Measurements from ENCODE around the gene IFT122. TPM values are rescaled to one million over a fixed set of nuclear protein-coding genes. Genes with fewer than 3 reads are reported as not detected.
"Not testable (repeated sequence)": the region's sequence is repeated elsewhere in the genome, so short reads cannot be mapped to it uniquely, and the experiment has no call there.

Gene IFT122
- 36.6 and 41.7 TPM in 2 replicates for total RNA-seq
- polyA plus RNA-seq = 38.4 and 44.3 TPM in 2 replicates
- polyA plus RNA-seq (2011; cell fraction: cytosol; rRNA removed) = 26.1 and 28.0 TPM in 2 replicates
- polyA plus RNA-seq (2011; cell fraction: nucleus; rRNA removed) = 105 and 116 TPM in 2 replicates
- 18.0 and 23.9 TPM in 2 replicates for polyA plus RNA-seq (2012)
- 67.1 and 91.1 TPM in 2 replicates for polyA minus RNA-seq
- 9.4 TPM for polyA minus RNA-seq (2011; cell fraction: cytosol; rRNA and poly(A)+ RNA removed)
- polyA minus RNA-seq (2011; cell fraction: nucleus; rRNA and poly(A)+ RNA removed) = 56.9 and 73.7 TPM in 2 replicates
- Bru-seq, nascent RNA = percentile 66 among the genes with signal in this experiment
- BruChase-seq, experiment 1, labeled RNA remaining after a 6-hour chase = percentile 60 among the genes with signal in this experiment
- BruChase-seq, experiment 2, labeled RNA remaining after a 2-hour chase = percentile 61 among the genes with signal in this experiment
- long read RNA-seq, transcript IFT122-202 (29 exons, 3,841 nt) = major isoform, 14 of 66 reads
- long read RNA-seq, partial matches to known transcripts = 10 of 66 reads
- long read RNA-seq, other reads (novel, unspliced or antisense) = 42 of 66 reads

GRCh38 chr3:129439817-129440617 is at the start of gene IFT122, which contains the start of gene MBD4:
Gene IFT122 (plus strand): TSS chr3:129440224. CDS start chr3:129440331, 107 bp downstream.
Gene MBD4 (minus strand): TSS chr3:129439948. CDS start chr3:129439833, 115 bp downstream.
- H3K79me2 ChIP-seq (ENCODE audit: control insufficient read depth, insufficient read depth, low read length) = peaks cover 30% of the 10 kb centered on the region
- no peaks in the 10 kb centered on the region for H3K27me3 ChIP-seq (ENCODE audit: control insufficient read depth in 2 of 2, insufficient read depth in 2 of 2, low read length in 2 of 2)
- H3K4me3 ChIP-seq (replicated peaks in 1 of 3; ENCODE audit: insufficient read depth in 1 of 3, low read depth in 1 of 3, low read length in 3 of 3) = peak within 1 kb of the TSS; percentile 70 to 81 (median 72)
- peak within 1 kb of the TSS; percentile 86 for H3K9ac ChIP-seq (replicated peaks; ENCODE audit: extremely low read depth, insufficient read depth, low read length)
- dilution Hi-C loops (cut with MboI; ENCODE audit: extremely low pct_ligation_motif_present, low sequenced_read_pairs) (no loop called here), intact Hi-C loops (cut with micrococcal nuclease) (loop anchor here (1.0 to 2.0 kb wide), 6 partner anchors 12 to 184 kb away; partner anchors contain the start of gene EFCAB12)
- H3K4me2 ChIP-seq (ENCODE audit: insufficient read depth, low read length) = peak within 1 kb of the TSS; percentile 88
- peaks cover 44% of the 10 kb centered on the region for H3K4me1 ChIP-seq (ENCODE audit: control insufficient read depth, extremely low read depth, insufficient read depth, low read length)
- no peaks in the 10 kb centered on the region for H3K9me1 ChIP-seq (replicated peaks; ENCODE audit: control insufficient read depth, extremely low read depth, insufficient read depth, low read length)
- H3K9me3 ChIP-seq (replicated peaks; ENCODE audit: control insufficient read depth, insufficient read depth, low read length) = no peaks in the 10 kb centered on the region
- H4K20me1 ChIP-seq (replicated peaks; ENCODE audit: control insufficient read depth, extremely low read depth, insufficient read depth, low read length) = no peaks in the 10 kb centered on the region
- peak within 1 kb of the TSS; percentile 83 for H2AFZ ChIP-seq (ENCODE audit: low read depth, low read length)
- FAIRE-seq (peak; percentile 94), DNase-seq (ENCODE audit: low read depth, low spot score) (peak; percentile 100)
- peaks cover 0 to 5% of the 10 kb centered on the region in 2 experiments for H3K36me3 ChIP-seq (ENCODE audit: control insufficient read depth in 2 of 2, extremely low read depth in 1 of 2, insufficient read depth in 2 of 2, low read length in 2 of 2)
- ChIA-PET POLR2A (interaction anchor here (0.7 to 1.3 kb wide), 6 partner anchors 11 to 154 kb away, joined by 3 to 7 read pairs (median 3); partner anchors contain the start of gene EFCAB12), CTCF (interaction anchor here (0.9 to 2.7 kb wide), 6 partner anchors 12 to 385 kb away, joined by 3 to 14 read pairs (median 5); partner anchors contain the start of gene EFCAB12)
- peak within 1 kb of the TSS; percentile 75 for H3K27ac ChIP-seq (ENCODE audit: insufficient read depth, low read depth, low read length)
- TF ChIP-seq JUN (IDR thresholded peaks at IDR 0.05; ENCODE audit: borderline replicate concordance, insufficient read depth, insufficient read length, low read depth) = no peak
- peak; percentile 79 for TF ChIP-seq POLR2A (IDR thresholded peaks at IDR 0.05; ENCODE audit: low read depth, low read length)
- peak; percentile 85 for TF ChIP-seq POLR2AphosphoS5 (IDR thresholded peaks at IDR 0.05; ENCODE audit: insufficient read depth, low read depth, low read length)
- no peak for TF ChIP-seq EZH2 (IDR thresholded peaks at IDR 0.05; ENCODE audit: borderline replicate concordance, low read depth, low read length, severe bottlenecking)
- no peak for TF ChIP-seq MAX (IDR thresholded peaks at IDR 0.05; ENCODE audit: insufficient read depth, insufficient read length)
- TF ChIP-seq MYC (IDR thresholded peaks at IDR 0.05; ENCODE audit: low read depth, low read length) = no peak
- TF ChIP-seq GATA2 (IDR thresholded peaks at IDR 0.05; ENCODE audit: insufficient read depth, insufficient read length, low read depth, low read length) = no peak
- TF ChIP-seq CTCF (IDR thresholded peaks at IDR 0.05; ENCODE audit: extremely low read depth in 1 of 2, insufficient read depth in 1 of 2, low read depth in 1 of 2, low read length in 2 of 2) = no peak
- no peak for TF ChIP-seq FOS (IDR thresholded peaks at IDR 0.05; ENCODE audit: borderline replicate concordance, insufficient read depth, low read length)
- no TSS peak for BruUV-seq (replicated peaks)

- H3K9ac ChIP-seq (replicated peaks; ENCODE audit: extremely low read depth, insufficient read depth, low read length); H3K27me3 ChIP-seq (ENCODE audit: control insufficient read depth in 2 of 2, insufficient read depth in 2 of 2, low read length in 2 of 2); POLR2A ChIA-PET; H3K9me3 ChIP-seq (replicated peaks; ENCODE audit: control insufficient read depth, insufficient read depth, low read length); FAIRE-seq; H3K9me1 ChIP-seq (replicated peaks; ENCODE audit: control insufficient read depth, extremely low read depth, insufficient read depth, low read length); BruUV-seq (replicated peaks); CTCF ChIA-PET; H4K20me1 ChIP-seq (replicated peaks; ENCODE audit: control insufficient read depth, extremely low read depth, insufficient read depth, low read length); DNase-seq (ENCODE audit: low read depth, low spot score); H3K4me2 ChIP-seq (ENCODE audit: insufficient read depth, low read length); intact Hi-C loops (cut with micrococcal nuclease); H2AFZ ChIP-seq (ENCODE audit: low read depth, low read length); dilution Hi-C loops (cut with MboI; ENCODE audit: extremely low pct_ligation_motif_present, low sequenced_read_pairs); H3K4me3 ChIP-seq (replicated peaks in 1 of 3; ENCODE audit: insufficient read depth in 1 of 3, low read depth in 1 of 3, low read length in 3 of 3): not testable (repeated sequence)
- peaks cover 23% of the 10 kb centered on the region for H3K79me2 ChIP-seq (ENCODE audit: control insufficient read depth, insufficient read depth, low read length)
- H3K27ac ChIP-seq (ENCODE audit: insufficient read depth, low read depth, low read length) = peak overlapping the region; percentile 1
- peaks cover 10 to 19% of the 10 kb centered on the region in 2 experiments for H3K36me3 ChIP-seq (ENCODE audit: control insufficient read depth in 2 of 2, extremely low read depth in 1 of 2, insufficient read depth in 2 of 2, low read length in 2 of 2)
- H3K4me1 ChIP-seq (ENCODE audit: control insufficient read depth, extremely low read depth, insufficient read depth, low read length) = peaks cover 43% of the 10 kb centered on the region
These were observed 48.4 kb upstream of the IFT122 start for GRCh38 chr3:129391583-129391982.

Data from endothelial cell of umbilical vein (primary cell).